GM12891 (cell line): ENCODE data around the gene ST6GALNAC3.

Experiments used
- POLR2A ChIP-seq: IDR thresholded peaks from 2 replicates; pipeline ENCODE4 v1.6.1; 2011; ENCODE audit warnings: low read depth, low read length, control low read depth
- POU2F2 ChIP-seq: IDR thresholded peaks from 2 replicates; pipeline ENCODE4 v1.6.1; 2011; ENCODE audit warnings: low read depth, mild to moderate bottlenecking, control low read depth, low read length, moderate library complexity

- TF ChIP-seq POLR2A (no peak), POU2F2 (no peak)
Observed at GRCh38 chr1:76470166-76470565, 395.6 kb downstream of the ST6GALNAC3 start.
